ENCODE data around the gene SRPX2. TPM values are rescaled to one million over a fixed set of nuclear protein-coding genes. Genes with fewer than 3 reads are reported as not detected.
A peak's percentile ranks its signal among the peaks of the same experiment; 100 is the strongest.

The SRPX2 gene
- total RNA-seq, 3 donors from 2014 or later: 3.3 to 17.6 (median 13.9) TPM

DNA sequence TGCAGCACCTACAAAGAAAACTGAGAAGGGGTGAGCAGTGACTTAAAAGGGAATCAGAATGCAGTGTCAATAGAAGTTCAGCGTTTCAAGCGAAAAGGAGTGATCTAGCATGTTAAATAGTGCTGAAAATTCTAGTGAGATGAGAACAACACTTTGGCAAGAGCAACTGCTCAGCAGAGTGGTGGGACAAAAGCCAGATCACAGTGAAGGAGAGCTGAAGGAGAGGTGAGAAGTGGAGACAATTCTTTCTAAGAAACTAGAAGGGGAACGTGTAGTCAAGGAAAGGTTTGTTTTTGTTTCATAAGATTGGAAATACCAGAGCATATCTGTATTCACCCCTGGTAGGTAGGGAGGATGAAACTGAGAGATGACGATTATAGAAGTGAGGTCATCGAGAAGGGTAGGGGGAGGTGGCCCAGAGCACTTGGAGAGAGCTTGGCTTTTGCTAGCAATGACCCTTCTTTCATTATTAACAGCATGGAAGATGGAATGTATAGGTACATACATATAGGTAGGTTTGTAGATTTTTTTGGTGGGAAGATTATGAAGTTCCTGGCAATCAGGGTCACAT lies 33.7 kb downstream of the SRPX2 start:
- ATAC-seq: no peak
- intact Hi-C loops (cut with DNase I, micrococcal nuclease): no loop called here
- no peak for DNase-seq
- no peak for TF ChIP-seq CTCF (IDR thresholded peaks at IDR 0.05)
- Histone ChIP-seq H3K36me3 (ENCODE audit: low read depth) (no peaks in the 10 kb centered on the region), H3K9me3 (no peaks in the 10 kb centered on the region), H3K4me3 (no peak overlapping the region), H3K4me1 (ENCODE audit: low read depth) (no peaks in the 10 kb centered on the region)

DNA sequence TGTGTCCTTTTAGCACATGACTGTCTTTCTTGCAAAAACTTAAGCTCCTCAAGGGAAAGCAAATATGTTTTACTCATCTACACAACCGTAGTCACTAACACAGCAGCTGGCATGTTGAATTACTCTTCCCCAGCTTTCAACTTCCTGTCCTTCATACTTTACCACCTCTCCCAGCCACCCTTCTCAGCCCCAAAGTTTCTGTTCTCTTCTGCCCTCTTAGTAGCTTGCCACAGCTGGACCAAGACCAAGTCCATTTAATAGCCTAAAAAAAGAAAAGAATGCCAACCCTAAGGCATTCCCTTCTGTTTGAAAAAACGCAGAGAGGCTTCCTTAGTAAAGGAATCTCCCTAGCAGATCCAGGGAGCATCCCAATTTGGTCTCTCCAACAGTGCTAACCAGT lies 36.8 kb downstream of the SRPX2 start:
- no peak for TF ChIP-seq CTCF (IDR thresholded peaks at IDR 0.05)
- DNase-seq: no peak
- intact Hi-C loops (cut with DNase I, micrococcal nuclease): no loop called here
- no peaks in the 10 kb centered on the region for H3K36me3 ChIP-seq (ENCODE audit: low read depth)
- H3K9me3 ChIP-seq: no peaks in the 10 kb centered on the region
- ATAC-seq: no peak
- H3K4me1 ChIP-seq (ENCODE audit: low read depth): no peaks in the 10 kb centered on the region
- H3K4me3 ChIP-seq: no peak overlapping the region

DNA sequence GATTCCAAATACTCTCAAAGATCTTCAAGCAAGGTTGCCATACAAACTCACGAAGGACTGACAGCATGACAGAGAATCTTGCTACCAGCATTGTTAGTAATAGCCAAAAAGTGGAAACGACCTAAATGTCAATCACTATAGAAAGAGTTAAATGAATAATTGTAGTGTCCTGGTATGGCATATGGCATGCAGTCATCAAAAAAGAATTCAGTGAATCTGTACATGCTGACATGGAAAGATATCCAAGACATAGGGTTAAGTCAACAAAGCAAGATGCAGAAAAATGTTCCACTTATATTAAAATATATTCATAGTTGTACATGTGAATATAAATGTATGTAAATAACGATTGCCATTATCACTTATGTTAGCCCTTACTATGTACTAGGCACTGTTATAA lies 37.6 kb downstream of the SRPX2 start:
- intact Hi-C loops (cut with DNase I, micrococcal nuclease): no loop called here
- no peaks in the 10 kb centered on the region for H3K36me3 ChIP-seq (ENCODE audit: low read depth)
- ATAC-seq: no peak
- no peaks in the 10 kb centered on the region for H3K4me1 ChIP-seq (ENCODE audit: low read depth)
- H3K4me3 ChIP-seq: no peak overlapping the region
- DNase-seq: no peak
- H3K9me3 ChIP-seq: no peaks in the 10 kb centered on the region
- no peak for TF ChIP-seq CTCF (IDR thresholded peaks at IDR 0.05)

GRCh38 chrX:100682939-100683338 lies 38.9 kb downstream of the SRPX2 start:
- Histone ChIP-seq H3K9me3 (no peaks in the 10 kb centered on the region), H3K4me1 (ENCODE audit: low read depth) (no peaks in the 10 kb centered on the region), H3K36me3 (ENCODE audit: low read depth) (no peaks in the 10 kb centered on the region), H3K4me3 (no peak overlapping the region)
- ATAC-seq (no peak), DNase-seq (no peak)
- no peak for TF ChIP-seq CTCF (IDR thresholded peaks at IDR 0.05)
- intact Hi-C loops (cut with DNase I, micrococcal nuclease): no loop called here

DNA sequence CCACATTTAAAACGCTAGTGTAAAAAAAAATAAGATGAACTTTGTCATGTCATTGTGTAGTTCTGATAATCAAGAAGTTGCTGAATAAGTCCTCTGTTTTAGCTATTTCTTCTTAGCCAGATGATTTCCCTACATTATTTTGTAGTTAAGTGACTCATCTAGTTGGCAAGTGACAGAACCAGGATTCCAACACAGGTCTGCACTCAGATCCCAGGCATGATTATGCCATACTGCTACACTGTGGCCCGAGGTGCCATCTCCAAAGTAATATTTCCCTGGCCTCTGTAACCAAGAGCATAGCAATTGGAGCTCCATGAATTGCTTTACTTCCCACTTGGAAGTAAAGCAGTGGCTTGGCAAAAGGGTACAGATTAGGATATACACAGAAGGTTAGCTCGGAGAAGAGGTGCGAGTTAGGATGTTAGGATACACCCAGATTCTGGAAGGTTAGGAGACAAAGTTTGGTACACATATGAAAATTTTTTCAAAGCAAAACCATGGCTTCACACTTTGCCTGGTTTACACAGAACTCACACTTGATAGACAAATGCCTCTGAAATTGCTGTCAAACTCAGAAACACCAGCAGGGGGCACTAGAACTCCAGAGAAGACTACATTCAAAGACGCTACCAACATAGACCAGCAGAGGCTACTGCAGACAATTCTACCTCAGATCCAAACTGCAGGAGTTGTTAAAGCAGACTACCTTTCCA lies 41.4 kb downstream of the SRPX2 start:
- H3K9me3 ChIP-seq: no peaks in the 10 kb centered on the region
- DNase-seq (peak in 1 of 3 donors; percentile 85), ATAC-seq (peak; percentile 97)
- H3K4me3 ChIP-seq: no peak overlapping the region
- intact Hi-C loops (cut with DNase I, micrococcal nuclease): loop anchor here (2.0 to 5.0 kb wide), 2 partner anchors 82 to 83 kb away; no protein-coding TSS in a partner anchor
- H3K36me3 ChIP-seq (ENCODE audit: low read depth): no peaks in the 10 kb centered on the region
- H3K4me1 ChIP-seq (ENCODE audit: low read depth): no peaks in the 10 kb centered on the region
- peak; percentile 57 for TF ChIP-seq CTCF (IDR thresholded peaks at IDR 0.05)

Measured in mucosa of descending colon (tissue), 3 donors.